Suppressor macrophage treated with lipopolysaccharide for 1 hour (primary cell): ENCODE measurements around the gene IL17F.

Source experiments
- DNase-seq, 3 donors: peaks; one replicate each; pipeline ENCODE4 v3.0.0-alpha.2; 2020 to 2022

Gene IL17F

GRCh38 chr6:52187098-52187497, 57.2 kb downstream of the IL17F start:
- no peak for DNase-seq
